GM12878 (cell line): ENCODE data around the gene TFF1.

Experiments used
- BACH1 ChIP-seq: fragments of 450-650 bp; IDR thresholded peaks from 2 replicates; pipeline ENCODE4 v1.6.1; 2017; ENCODE audit warnings: mild to moderate bottlenecking, borderline replicate concordance
- BHLHE40 ChIP-seq, 2 experiments: fragments of 450-650 bp in 1 of 2; IDR thresholded peaks; 2 replicates each; pipeline ENCODE4 v1.6.1; 2011 to 2017; ENCODE audit warnings: low read depth in 2 of 2, borderline replicate concordance in 1 of 2, improper control_type of control experiment in 1 of 2, low read length in 1 of 2, mild to moderate bottlenecking in 1 of 2
- CREB1 ChIP-seq: IDR thresholded peaks from 2 replicates; pipeline ENCODE4 v1.6.1; 2012; ENCODE audit warnings: low read depth, mild to moderate bottlenecking, inconsistent platforms
- EZH2 ChIP-seq: IDR thresholded peaks from 2 replicates; pipeline ENCODE4 v1.6.1; 2012; ENCODE audit warnings: low read depth, mild to moderate bottlenecking, control low read depth, inconsistent platforms, low read length, borderline replicate concordance; ENCODE audit not compliant: control insufficient read depth
- FOXM1 ChIP-seq: IDR thresholded peaks from 2 replicates; pipeline ENCODE4 v1.6.1; 2012; ENCODE audit warnings: low read depth, mild to moderate bottlenecking, inconsistent platforms, low read length, moderate library complexity
- MYC ChIP-seq: IDR thresholded peaks from 2 replicates; pipeline ENCODE4 v1.6.1; 2011; ENCODE audit warnings: mild to moderate bottlenecking, low read length, moderate library complexity, inconsistent platforms; ENCODE audit not compliant: insufficient read depth, insufficient replicate concordance, insufficient read length, severe bottlenecking
- NFYB ChIP-seq: IDR thresholded peaks from 2 replicates; pipeline ENCODE4 v1.6.1; 2011; ENCODE audit warnings: low read depth, mild to moderate bottlenecking, low read length, improper control_type of control experiment, moderate library complexity; ENCODE audit not compliant: insufficient read depth
- POLR2A ChIP-seq: IDR thresholded peaks from 2 replicates; pipeline ENCODE4 v1.6.1; 2011; ENCODE audit warnings: low read depth, mild to moderate bottlenecking, low read length
- POLR2AphosphoS2 ChIP-seq: IDR thresholded peaks from 2 replicates; pipeline ENCODE4 v1.6.1; 2011; ENCODE audit warnings: low read depth, mild to moderate bottlenecking, low read length, improper control_type of control experiment, moderate library complexity
- RAD21 ChIP-seq: IDR thresholded peaks from 2 replicates; pipeline ENCODE4 v1.6.1; 2011; ENCODE audit warnings: mild to moderate bottlenecking, low read depth, low read length, moderate library complexity; ENCODE audit not compliant: insufficient read depth
- TARDBP ChIP-seq: IDR thresholded peaks from 2 replicates; pipeline ENCODE4 v1.6.1; 2016; ENCODE audit warnings: borderline replicate concordance
- YBX1 ChIP-seq: fragments of 450-650 bp; IDR thresholded peaks from 2 replicates; pipeline ENCODE4 v1.6.1; 2016; ENCODE audit warnings: antibody characterized with exemption
- TF ChIP-seq, protein P1 (sequence below), 3 experiments: IDR thresholded peaks in 2 of 3; conservative IDR thresholded peaks in 1 of 3; 2 replicates each; pipeline ENCODE4 v1.5.1; 2011; ENCODE audit warnings: low read depth in 3 of 3, low read length in 3 of 3, mild to moderate bottlenecking in 3 of 3, control low read depth in 2 of 3, moderate library complexity in 2 of 3, inconsistent platforms in 1 of 3, mixed read lengths in 1 of 3; ENCODE audit not compliant: control insufficient read depth in 2 of 3, insufficient read depth in 1 of 3; ENCODE audit errors: extremely low read depth in 1 of 3

DNA sequence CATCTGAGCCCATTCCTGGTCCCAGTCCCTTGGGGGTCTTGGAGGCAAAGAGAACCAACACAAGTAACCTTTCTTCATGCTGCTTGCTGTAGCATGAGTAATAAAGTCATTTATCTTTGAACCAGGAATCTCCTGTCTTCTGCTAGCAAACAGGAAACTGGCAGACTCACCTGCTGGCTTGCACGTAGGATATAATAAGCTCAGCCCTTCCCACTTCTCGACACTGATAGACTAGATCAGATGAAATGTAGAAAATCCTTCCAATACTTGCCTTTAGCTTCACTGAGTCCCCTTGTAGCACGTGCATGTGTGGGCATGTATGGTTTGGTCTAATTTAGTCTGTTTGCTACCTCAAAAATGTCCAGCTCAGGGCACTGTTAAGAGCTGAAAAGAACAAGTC, 9.0 kb downstream of the TFF1 start:
- TF ChIP-seq BACH1: no peak
- no peak for TF ChIP-seq MYC
- no peak for TF ChIP-seq CREB1
- TF ChIP-seq RAD21: no peak
- no peak for TF ChIP-seq EZH2
- TF ChIP-seq POLR2AphosphoS2: no peak
- TF ChIP-seq BHLHE40 (IDR thresholded peaks at IDR 0.05; ENCODE audit: borderline replicate concordance in 1 of 2, low read depth in 2 of 2, low read length in 1 of 2): no peak
- no peak for TF ChIP-seq FOXM1
- TF ChIP-seq POLR2A: no peak
- TF ChIP-seq TARDBP: no peak
- TF ChIP-seq NFYB: no peak
- TF ChIP-seq, protein P1, sequence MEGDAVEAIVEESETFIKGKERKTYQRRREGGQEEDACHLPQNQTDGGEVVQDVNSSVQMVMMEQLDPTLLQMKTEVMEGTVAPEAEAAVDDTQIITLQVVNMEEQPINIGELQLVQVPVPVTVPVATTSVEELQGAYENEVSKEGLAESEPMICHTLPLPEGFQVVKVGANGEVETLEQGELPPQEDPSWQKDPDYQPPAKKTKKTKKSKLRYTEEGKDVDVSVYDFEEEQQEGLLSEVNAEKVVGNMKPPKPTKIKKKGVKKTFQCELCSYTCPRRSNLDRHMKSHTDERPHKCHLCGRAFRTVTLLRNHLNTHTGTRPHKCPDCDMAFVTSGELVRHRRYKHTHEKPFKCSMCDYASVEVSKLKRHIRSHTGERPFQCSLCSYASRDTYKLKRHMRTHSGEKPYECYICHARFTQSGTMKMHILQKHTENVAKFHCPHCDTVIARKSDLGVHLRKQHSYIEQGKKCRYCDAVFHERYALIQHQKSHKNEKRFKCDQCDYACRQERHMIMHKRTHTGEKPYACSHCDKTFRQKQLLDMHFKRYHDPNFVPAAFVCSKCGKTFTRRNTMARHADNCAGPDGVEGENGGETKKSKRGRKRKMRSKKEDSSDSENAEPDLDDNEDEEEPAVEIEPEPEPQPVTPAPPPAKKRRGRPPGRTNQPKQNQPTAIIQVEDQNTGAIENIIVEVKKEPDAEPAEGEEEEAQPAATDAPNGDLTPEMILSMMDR (IDR thresholded peaks at IDR 0.05 in 2 of 3, conservative IDR thresholded peaks at IDR 0.05 in 1 of 3; ENCODE audit: control insufficient read depth in 2 of 3, extremely low read depth in 1 of 3, insufficient read depth in 1 of 3, low read depth in 3 of 3, low read length in 3 of 3): no peak
- TF ChIP-seq YBX1: no peak
